Right lobe of liver (tissue), 6 donors: ENCODE results near the gene JAKMIP1. TPM values are rescaled to one million over a fixed set of nuclear protein-coding genes. Genes with fewer than 3 reads are reported as not detected.

ENCODE experiments used
- ATAC-seq, 4 donors: fragments of 200-7000 bp; cut with Tn5 transposase; one replicate each; pipeline ENCODE4 v1.9.1; 2020; ENCODE audit warnings: mild to moderate bottlenecking in 4 of 4, moderate library complexity in 4 of 4
- DNase-seq, 3 donors: peaks; one replicate each; pipeline ENCODE4 v3.0.0-alpha.2; 2020
- H3K27ac ChIP-seq, 3 donors: fragments of 200-600 bp; one replicate each; pipeline ENCODE4 v1.8.0; 2022
- H3K27me3 ChIP-seq, 2 donors: fragments of 200-600 bp; one replicate each; pipeline ENCODE4 v1.8.0; 2022
- H3K36me3 ChIP-seq, 4 donors: fragments of 200-600 bp; sonication (generic) in 1 of 4; one replicate each; pipeline versions ENCODE4 v1.5.1 to v1.8.0; 2017 to 2022; ENCODE audit warnings: control low read depth in 1 of 4
- H3K4me1 ChIP-seq, 4 donors: fragments of 200-600 bp; sonication (generic) in 1 of 4; one replicate each; pipeline versions ENCODE4 v1.5.1 to v1.8.0; 2017 to 2022; ENCODE audit warnings: control low read depth in 1 of 4
- H3K4me3 ChIP-seq, 3 donors: fragments of 200-600 bp; one replicate each; pipeline ENCODE4 v1.8.0; 2022
- H3K9me3 ChIP-seq, 4 donors: fragments of 200-600 bp; sonication (generic) in 1 of 4; one replicate each; pipeline versions ENCODE4 v1.5.1 to v1.8.0; 2017 to 2022; ENCODE audit warnings: control low read depth in 1 of 4
- CTCF ChIP-seq, 4 donors: fragments of 200-600 bp in 3 of 4; fragments of 450-650 bp in 1 of 4; IDR thresholded peaks; one replicate each; pipeline versions ENCODE4 v1.5.1 to v1.8.0; 2016 to 2022; ENCODE audit warnings: antibody characterized with exemption in 4 of 4, mild to moderate bottlenecking in 2 of 4
- POLR2A ChIP-seq: fragments of 450-650 bp; IDR thresholded peaks from one replicate; pipeline ENCODE4 v1.6.1; 2017; ENCODE audit warnings: antibody characterized with exemption, mild to moderate bottlenecking
- WGBS: methylation state at CpG from one replicate; pipeline ENCODE4 v1.1.6; 2018; ENCODE audit warnings: low coverage, low lambda C conversion rate; ENCODE audit not compliant: insufficient coverage; ENCODE audit errors: missing lambda C conversion rate; 5-methylcytosine and 5-hydroxymethylcytosine counted together
- intact Hi-C, 2 donors: fragments of 100-400 bp; cut with DNase I; formaldehyde crosslinking; loops; one replicate each; pipeline versions ENCODE4 v1.11.2 to v1.14.1; 2022
- total RNA-seq, 6 experiments: library from RNA; depleted of rRNA in 2 of 6; stranded (reverse); fragments of >200 nt in 2 of 6; fragmentation: NEBNext Ultra II Directional in 3 of 6; extraction: Animal tissue kit (Norgen Biotek cat#: 25700) in 3 of 6; gene quantifications; one replicate each; pipeline versions ENCODE4 v1.1.0 to v1.2.4, GENCODE V29; 2016 to 2023
- donor health status: DM: no; HTN: yes; CAD: no.
- donor health status: DM: no; HTN: no; CAD: no.
- donor health status: DM: no; HTN: no; CAD: no.
- donor health status: DM: no; HTN: yes; CAD: no.
- donor health status: DM: no; HTN: yes; CAD: no.

JAKMIP1 gene
- total RNA-seq, 6 experiments from 2014 or later, result 0.12 TPM; not detected in 5

- no peak for TF ChIP-seq CTCF (IDR thresholded peaks at IDR 0.05)
- no peak for TF ChIP-seq POLR2A
- H3K27ac ChIP-seq, result no peak overlapping the region
- ATAC-seq (no peak), DNase-seq (no peak)
- no peaks in the 10 kb centered on the region for H3K4me1 ChIP-seq
- no peaks in the 10 kb centered on the region for H3K9me3 ChIP-seq
- H3K27me3 ChIP-seq, result no peaks in the 10 kb centered on the region
- no peak overlapping the region for H3K4me3 ChIP-seq
- intact Hi-C loops, result no loop called here
- 78% methylated on average over 10 of the region's 12 CpGs for WGBS
- no peaks in the 10 kb centered on the region for H3K36me3 ChIP-seq
Measured at GRCh38 chr4:6049278-6049677, 151.1 kb downstream of the JAKMIP1 start.

GRCh38 chr4:6048537-6048936 lies 151.8 kb downstream of the JAKMIP1 start:
- ATAC-seq, result no peak
- no peaks in the 10 kb centered on the region for H3K4me1 ChIP-seq
- WGBS, result 28% methylated on average over 9 of the region's 12 CpGs
- DNase-seq, result no peak
- no peak overlapping the region for H3K4me3 ChIP-seq
- no peaks in the 10 kb centered on the region for H3K36me3 ChIP-seq
- no peak for TF ChIP-seq POLR2A
- no peak for TF ChIP-seq CTCF (IDR thresholded peaks at IDR 0.05)
- H3K9me3 ChIP-seq, result no peaks in the 10 kb centered on the region
- H3K27me3 ChIP-seq, result no peaks in the 10 kb centered on the region
- no peak overlapping the region for H3K27ac ChIP-seq
- intact Hi-C loops, result no loop called here

GRCh38 chr4:6047130-6047673 lies 153.1 kb downstream of the JAKMIP1 start:
- Histone ChIP-seq H3K36me3 (no peaks in the 10 kb centered on the region), H3K27ac (no peak overlapping the region), H3K4me3 (no peak overlapping the region), H3K27me3 (no peaks in the 10 kb centered on the region), H3K9me3 (no peaks in the 10 kb centered on the region), H3K4me1 (no peaks in the 10 kb centered on the region)
- WGBS, result 62% methylated on average over 12 of the region's 15 CpGs
- ATAC-seq, result no peak
- TF ChIP-seq POLR2A (no peak), CTCF (IDR thresholded peaks at IDR 0.05) (no peak)
- intact Hi-C loops, result no loop called here
- no peak for DNase-seq

- intact Hi-C loops, result no loop called here
- Histone ChIP-seq H3K4me1 (no peaks in the 10 kb centered on the region), H3K9me3 (no peaks in the 10 kb centered on the region), H3K36me3 (no peaks in the 10 kb centered on the region), H3K27ac (no peak overlapping the region), H3K27me3 (no peaks in the 10 kb centered on the region), H3K4me3 (no peak overlapping the region)
- DNase-seq (no peak), ATAC-seq (no peak)
- WGBS, result 37% methylated on average over 3 of the region's 14 CpGs
- no peak for TF ChIP-seq CTCF (IDR thresholded peaks at IDR 0.05)
- TF ChIP-seq POLR2A, result no peak
Measured at GRCh38 chr4:6046526-6047129, 153.7 kb downstream of the JAKMIP1 start.
